ENCODE data around the gene ID2. TPM values are rescaled to one million over a fixed set of nuclear protein-coding genes. Genes with fewer than 3 reads are reported as not detected.
A peak's percentile ranks its signal among the peaks of the same experiment; 100 is the strongest.

The ID2 gene
- total and polyA plus RNA-seq, 10 of the 15 experiments (the other 5 are each of a cell fraction or from before 2014, with no cell fraction given) = 39.0 to 613 (median 73.6) TPM

DNA sequence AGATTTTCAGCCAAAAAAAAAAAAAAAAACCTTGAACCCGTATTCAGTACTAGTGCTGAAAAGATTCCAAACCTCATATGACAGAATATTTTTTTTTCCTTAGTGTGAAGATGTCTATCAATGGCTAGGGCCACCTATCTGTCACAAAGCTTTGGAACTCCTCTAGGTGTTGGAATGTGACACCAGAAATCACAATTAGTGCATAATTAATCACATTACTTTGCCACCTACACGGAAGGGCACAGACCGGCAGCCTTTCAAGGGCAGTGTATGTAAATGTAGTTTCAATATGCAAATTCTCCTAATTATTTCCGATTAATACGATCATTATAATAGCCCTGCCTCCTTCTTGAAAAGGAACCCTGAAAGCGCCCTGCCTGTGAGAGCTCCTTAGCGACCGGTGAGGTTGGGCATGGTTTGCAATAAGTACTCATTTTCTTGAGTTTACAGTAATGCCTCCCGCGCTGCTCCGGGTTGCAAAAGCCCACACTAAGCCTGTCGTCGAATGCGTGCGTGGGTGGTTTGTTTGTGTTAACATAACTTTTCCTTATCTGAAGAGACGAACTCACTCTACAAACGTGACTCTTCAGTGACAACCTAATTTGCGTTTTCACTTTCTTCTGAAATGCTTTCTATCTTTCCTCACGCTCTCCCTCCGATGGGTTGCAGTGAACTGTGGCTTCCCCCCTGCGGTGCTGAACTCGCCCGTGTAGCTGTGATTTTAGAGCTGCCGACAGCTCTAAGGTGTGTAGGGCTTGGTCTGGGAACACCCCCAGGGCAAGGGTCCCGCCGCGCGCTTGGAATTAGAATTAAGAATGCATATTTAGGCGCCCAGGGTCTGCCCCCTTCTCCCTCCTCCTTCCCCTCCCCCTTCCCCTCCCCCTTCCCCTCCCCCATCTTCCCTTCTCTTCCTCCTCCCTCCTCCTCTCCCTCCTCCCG is 765 bp upstream of the ID2 start (continued):
- TF ChIP-seq, protein P1, sequence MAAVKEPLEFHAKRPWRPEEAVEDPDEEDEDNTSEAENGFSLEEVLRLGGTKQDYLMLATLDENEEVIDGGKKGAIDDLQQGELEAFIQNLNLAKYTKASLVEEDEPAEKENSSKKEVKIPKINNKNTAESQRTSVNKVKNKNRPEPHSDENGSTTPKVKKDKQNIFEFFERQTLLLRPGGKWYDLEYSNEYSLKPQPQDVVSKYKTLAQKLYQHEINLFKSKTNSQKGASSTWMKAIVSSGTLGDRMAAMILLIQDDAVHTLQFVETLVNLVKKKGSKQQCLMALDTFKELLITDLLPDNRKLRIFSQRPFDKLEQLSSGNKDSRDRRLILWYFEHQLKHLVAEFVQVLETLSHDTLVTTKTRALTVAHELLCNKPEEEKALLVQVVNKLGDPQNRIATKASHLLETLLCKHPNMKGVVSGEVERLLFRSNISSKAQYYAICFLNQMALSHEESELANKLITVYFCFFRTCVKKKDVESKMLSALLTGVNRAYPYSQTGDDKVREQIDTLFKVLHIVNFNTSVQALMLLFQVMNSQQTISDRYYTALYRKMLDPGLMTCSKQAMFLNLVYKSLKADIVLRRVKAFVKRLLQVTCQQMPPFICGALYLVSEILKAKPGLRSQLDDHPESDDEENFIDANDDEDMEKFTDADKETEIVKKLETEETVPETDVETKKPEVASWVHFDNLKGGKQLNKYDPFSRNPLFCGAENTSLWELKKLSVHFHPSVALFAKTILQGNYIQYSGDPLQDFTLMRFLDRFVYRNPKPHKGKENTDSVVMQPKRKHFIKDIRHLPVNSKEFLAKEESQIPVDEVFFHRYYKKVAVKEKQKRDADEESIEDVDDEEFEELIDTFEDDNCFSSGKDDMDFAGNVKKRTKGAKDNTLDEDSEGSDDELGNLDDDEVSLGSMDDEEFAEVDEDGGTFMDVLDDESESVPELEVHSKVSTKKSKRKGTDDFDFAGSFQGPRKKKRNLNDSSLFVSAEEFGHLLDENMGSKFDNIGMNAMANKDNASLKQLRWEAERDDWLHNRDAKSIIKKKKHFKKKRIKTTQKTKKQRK (IDR thresholded peaks at IDR 0.05; ENCODE audit: low read depth, low read length) = 0 out of 2 replicates have a peak, but pooled peaks have one; percentile 9
- TF ChIP-seq MEF2B (IDR thresholded peaks at IDR 0.05; ENCODE audit: partially characterized antibody, poor library complexity, severe bottlenecking) (no peak), NRF1 (conservative IDR thresholded peaks at IDR 0.05; ENCODE audit: low read depth, low read length) (no peak), KDM1A (IDR thresholded peaks at IDR 0.05; ENCODE audit: borderline replicate concordance) (no peak), BHLHE40 (IDR thresholded peaks at IDR 0.05; ENCODE audit: borderline replicate concordance in 1 of 2, low read depth in 2 of 2, low read length in 1 of 2) (peak; percentile 92 to 93), ASH2L (IDR thresholded peaks at IDR 0.05; ENCODE audit: borderline replicate concordance, low read depth) (no peak), SRF (IDR thresholded peaks at IDR 0.05; ENCODE audit: low read depth in 2 of 2, low read length in 2 of 2) (peak in 1 of 2 experiments; percentile 40; a peak in 1 of 4 replicates), RFX5 (IDR thresholded peaks at IDR 0.05; ENCODE audit: low read depth, low read length) (0 out of 2 replicates have a peak, but pooled peaks have one; percentile 66), POLR2AphosphoS5 (IDR thresholded peaks at IDR 0.05; ENCODE audit: low read length) (0 out of 2 replicates have a peak, but pooled peaks have one; percentile 42), MYC (IDR thresholded peaks at IDR 0.05; ENCODE audit: insufficient read depth, insufficient read length, insufficient replicate concordance, low read length, severe bottlenecking) (no peak), RB1 (IDR thresholded peaks at IDR 0.05; ENCODE audit: borderline replicate concordance) (peak; percentile 50; the same call in 1 of the 2 replicates), IKZF2 (IDR thresholded peaks at IDR 0.05) (peak; percentile 30 to 43; a peak in 2 of 4 replicates), CBX3 (IDR thresholded peaks at IDR 0.05; ENCODE audit: borderline replicate concordance, low read depth) (no peak), MEF2A (IDR thresholded peaks at IDR 0.05; ENCODE audit: insufficient read depth, low read depth, low read length) (no peak)
- TF ChIP-seq, protein P2, sequence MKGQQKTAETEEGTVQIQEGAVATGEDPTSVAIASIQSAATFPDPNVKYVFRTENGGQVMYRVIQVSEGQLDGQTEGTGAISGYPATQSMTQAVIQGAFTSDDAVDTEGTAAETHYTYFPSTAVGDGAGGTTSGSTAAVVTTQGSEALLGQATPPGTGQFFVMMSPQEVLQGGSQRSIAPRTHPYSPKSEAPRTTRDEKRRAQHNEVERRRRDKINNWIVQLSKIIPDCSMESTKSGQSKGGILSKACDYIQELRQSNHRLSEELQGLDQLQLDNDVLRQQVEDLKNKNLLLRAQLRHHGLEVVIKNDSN (IDR thresholded peaks at IDR 0.05; ENCODE audit: borderline replicate concordance, extremely low read length, insufficient read depth, low read depth, low read length) = no peak
- TF ChIP-seq, protein P3, sequence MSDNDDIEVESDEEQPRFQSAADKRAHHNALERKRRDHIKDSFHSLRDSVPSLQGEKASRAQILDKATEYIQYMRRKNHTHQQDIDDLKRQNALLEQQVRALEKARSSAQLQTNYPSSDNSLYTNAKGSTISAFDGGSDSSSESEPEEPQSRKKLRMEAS (IDR thresholded peaks at IDR 0.05; ENCODE audit: low read depth, low read length) = no peak; the same call in 1 of the 2 replicates
- TF ChIP-seq, protein P4, sequence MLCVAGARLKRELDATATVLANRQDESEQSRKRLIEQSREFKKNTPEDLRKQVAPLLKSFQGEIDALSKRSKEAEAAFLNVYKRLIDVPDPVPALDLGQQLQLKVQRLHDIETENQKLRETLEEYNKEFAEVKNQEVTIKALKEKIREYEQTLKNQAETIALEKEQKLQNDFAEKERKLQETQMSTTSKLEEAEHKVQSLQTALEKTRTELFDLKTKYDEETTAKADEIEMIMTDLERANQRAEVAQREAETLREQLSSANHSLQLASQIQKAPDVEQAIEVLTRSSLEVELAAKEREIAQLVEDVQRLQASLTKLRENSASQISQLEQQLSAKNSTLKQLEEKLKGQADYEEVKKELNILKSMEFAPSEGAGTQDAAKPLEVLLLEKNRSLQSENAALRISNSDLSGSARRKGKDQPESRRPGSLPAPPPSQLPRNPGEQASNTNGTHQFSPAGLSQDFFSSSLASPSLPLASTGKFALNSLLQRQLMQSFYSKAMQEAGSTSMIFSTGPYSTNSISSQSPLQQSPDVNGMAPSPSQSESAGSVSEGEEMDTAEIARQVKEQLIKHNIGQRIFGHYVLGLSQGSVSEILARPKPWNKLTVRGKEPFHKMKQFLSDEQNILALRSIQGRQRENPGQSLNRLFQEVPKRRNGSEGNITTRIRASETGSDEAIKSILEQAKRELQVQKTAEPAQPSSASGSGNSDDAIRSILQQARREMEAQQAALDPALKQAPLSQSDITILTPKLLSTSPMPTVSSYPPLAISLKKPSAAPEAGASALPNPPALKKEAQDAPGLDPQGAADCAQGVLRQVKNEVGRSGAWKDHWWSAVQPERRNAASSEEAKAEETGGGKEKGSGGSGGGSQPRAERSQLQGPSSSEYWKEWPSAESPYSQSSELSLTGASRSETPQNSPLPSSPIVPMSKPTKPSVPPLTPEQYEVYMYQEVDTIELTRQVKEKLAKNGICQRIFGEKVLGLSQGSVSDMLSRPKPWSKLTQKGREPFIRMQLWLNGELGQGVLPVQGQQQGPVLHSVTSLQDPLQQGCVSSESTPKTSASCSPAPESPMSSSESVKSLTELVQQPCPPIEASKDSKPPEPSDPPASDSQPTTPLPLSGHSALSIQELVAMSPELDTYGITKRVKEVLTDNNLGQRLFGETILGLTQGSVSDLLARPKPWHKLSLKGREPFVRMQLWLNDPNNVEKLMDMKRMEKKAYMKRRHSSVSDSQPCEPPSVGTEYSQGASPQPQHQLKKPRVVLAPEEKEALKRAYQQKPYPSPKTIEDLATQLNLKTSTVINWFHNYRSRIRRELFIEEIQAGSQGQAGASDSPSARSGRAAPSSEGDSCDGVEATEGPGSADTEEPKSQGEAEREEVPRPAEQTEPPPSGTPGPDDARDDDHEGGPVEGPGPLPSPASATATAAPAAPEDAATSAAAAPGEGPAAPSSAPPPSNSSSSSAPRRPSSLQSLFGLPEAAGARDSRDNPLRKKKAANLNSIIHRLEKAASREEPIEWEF (IDR thresholded peaks at IDR 0.05; ENCODE audit: insufficient replicate concordance, low read depth, low read length) = no peak

All from GM12878 (cell line).